DND-41 (cell line): Measurements from ENCODE around the gene DCAKD.

Experiments
- ATAC-seq: fragments of 200-7000 bp; cut with Tn5 transposase; 3 replicates; pipeline ENCODE4 v1.9.1; 2021; ENCODE audit warnings: low read depth; ENCODE audit not compliant: insufficient read depth
- DNase-seq: peaks from one replicate; pipeline ENCODE4 v3.0.0-alpha.2; 2020
- H2AFZ ChIP-seq: 2 replicates; pipeline ENCODE4 v1.6.0; 2012; ENCODE audit warnings: low read depth, low read length
- H3K27ac ChIP-seq: 2 replicates; pipeline ENCODE4 v1.5.1; 2012; ENCODE audit warnings: low read length, inconsistent platforms
- H3K27me3 ChIP-seq: fragments of 200-600 bp; sonication (generic); 2 replicates; pipeline ENCODE4 v1.6.0; 2012; ENCODE audit warnings: low read length, mild to moderate bottlenecking, inconsistent platforms; ENCODE audit not compliant: insufficient read depth, poor library complexity
- H3K36me3 ChIP-seq: 2 replicates; pipeline ENCODE4 v1.5.1; 2012; ENCODE audit warnings: low read length, inconsistent platforms; ENCODE audit not compliant: insufficient read depth
- H3K4me1 ChIP-seq: 2 replicates; pipeline ENCODE4 v1.5.1; 2012; ENCODE audit warnings: mild to moderate bottlenecking, low read length; ENCODE audit not compliant: insufficient read depth
- H3K4me2 ChIP-seq: 2 replicates; pipeline ENCODE4 v1.6.0; 2012; ENCODE audit warnings: mild to moderate bottlenecking, moderate library complexity, low read length, inconsistent platforms; ENCODE audit not compliant: insufficient read depth
- H3K4me3 ChIP-seq, 2 experiments: fragments of 200-600 bp in 1 of 2; shearing (Covaris generic) in 1 of 2; 2 replicates each; pipeline ENCODE4 v1.5.1; 2012 to 2016; ENCODE audit warnings: inconsistent platforms in 2 of 2, low read length in 2 of 2, mild to moderate bottlenecking in 2 of 2, low read depth in 1 of 2, moderate library complexity in 1 of 2
- H3K79me2 ChIP-seq: 2 replicates; pipeline ENCODE4 v1.6.0; 2012; ENCODE audit warnings: low read length, inconsistent platforms; ENCODE audit not compliant: insufficient read depth
- H3K9ac ChIP-seq: 2 replicates; pipeline ENCODE4 v1.6.0; 2012; ENCODE audit warnings: low read depth, mild to moderate bottlenecking, inconsistent platforms, low read length, moderate library complexity
- H3K9me3 ChIP-seq: 2 replicates; pipeline ENCODE4 v1.5.1; 2012; ENCODE audit warnings: low read length, moderate library complexity, mild to moderate bottlenecking, inconsistent platforms; ENCODE audit not compliant: insufficient read depth, severe bottlenecking
- H4K20me1 ChIP-seq: 2 replicates; pipeline ENCODE4 v1.6.0; 2012; ENCODE audit warnings: low read length; ENCODE audit not compliant: insufficient read depth
- CTCF ChIP-seq: IDR thresholded peaks from 2 replicates; pipeline ENCODE4 v1.5.1; 2012; ENCODE audit warnings: borderline replicate concordance, low read length, moderate library complexity, mild to moderate bottlenecking; ENCODE audit not compliant: poor library complexity, severe bottlenecking; ENCODE audit errors: extremely low read depth
- EZH2 ChIP-seq: IDR thresholded peaks from 3 replicates; pipeline ENCODE4 v1.6.1; 2012; ENCODE audit warnings: borderline replicate concordance, low read depth, mild to moderate bottlenecking, moderate library complexity, low read length, inconsistent platforms; ENCODE audit not compliant: severe bottlenecking

DCAKD gene

GRCh38 chr17:44978807-44979206 lies 72.6 kb downstream of the DCAKD start:
- Histone ChIP-seq H3K27me3 (peaks cover 13% of the 10 kb centered on the region), H2AFZ (no peak overlapping the region)
- DNase-seq: no peak

GRCh38 chr17:44977814-44978550 lies 73.5 kb downstream of the DCAKD start:
- H4K20me1 ChIP-seq: no peaks in the 10 kb centered on the region
- ATAC-seq (no peak), DNase-seq (no peak)
- H3K4me2 ChIP-seq: no peak overlapping the region
- no peak overlapping the region for H3K27ac ChIP-seq
- no peak overlapping the region for H2AFZ ChIP-seq
- no peaks in the 10 kb centered on the region for H3K79me2 ChIP-seq
- no peaks in the 10 kb centered on the region for H3K9me3 ChIP-seq
- peaks cover 13% of the 10 kb centered on the region for H3K27me3 ChIP-seq
- H3K9ac ChIP-seq: no peak overlapping the region
- no peaks in the 10 kb centered on the region for H3K36me3 ChIP-seq
- H3K4me1 ChIP-seq: no peaks in the 10 kb centered on the region
- TF ChIP-seq EZH2: no peak
- no peak for TF ChIP-seq CTCF
- H3K4me3 ChIP-seq: no peak overlapping the region

More at GRCh38 chr17:44978807-44979206, 72.6 kb downstream of the DCAKD start:
- H4K20me1 ChIP-seq: no peaks in the 10 kb centered on the region
- ATAC-seq: no peak
- H3K27ac ChIP-seq: no peak overlapping the region
- no peaks in the 10 kb centered on the region for H3K4me1 ChIP-seq
- H3K79me2 ChIP-seq: no peaks in the 10 kb centered on the region
- H3K4me2 ChIP-seq: no peak overlapping the region
- TF ChIP-seq EZH2 (no peak), CTCF (no peak)
- no peaks in the 10 kb centered on the region for H3K36me3 ChIP-seq
- H3K9me3 ChIP-seq: no peaks in the 10 kb centered on the region
- no peak overlapping the region for H3K9ac ChIP-seq
- H3K4me3 ChIP-seq: no peak overlapping the region

- H3K4me2 ChIP-seq: no peak overlapping the region
- H3K27ac ChIP-seq: no peak overlapping the region
Observed at GRCh38 chr17:44977065-44977464, 74.4 kb downstream of the DCAKD start.

More at GRCh38 chr17:44977065-44977464, 74.4 kb downstream of the DCAKD start:
- DNase-seq (no peak), ATAC-seq (no peak)
- Histone ChIP-seq H4K20me1 (no peaks in the 10 kb centered on the region), H3K9me3 (no peaks in the 10 kb centered on the region), H2AFZ (no peak overlapping the region), H3K27me3 (peaks cover 18% of the 10 kb centered on the region), H3K79me2 (no peaks in the 10 kb centered on the region), H3K4me3 (no peak overlapping the region), H3K9ac (no peak overlapping the region), H3K4me1 (no peaks in the 10 kb centered on the region), H3K36me3 (no peaks in the 10 kb centered on the region)
- peak; percentile 24 for TF ChIP-seq CTCF
- TF ChIP-seq EZH2: no peak
